WTC11 (cell line): ENCODE data around the gene GJC1. TPM values are rescaled to one million over a fixed set of nuclear protein-coding genes. Genes with fewer than 3 reads are reported as not detected.
"Not testable (repeated sequence)": the region's sequence is repeated elsewhere in the genome, so short reads cannot be mapped to it uniquely, and the experiment has no call there.

ENCODE experiments used
- ATAC-seq: fragments of 200-7000 bp; cut with Tn5 transposase; 2 replicates; pipeline ENCODE4 v1.10.0; 2021; ENCODE audit warnings: mild to moderate bottlenecking, moderate library complexity
- CTCF ChIA-PET: fragments of 300-600 bp; sonication (Branson Sonifier 250); formaldehyde crosslinking; loops from one replicate; lab custom pipeline; 2021; ENCODE audit warnings: antibody characterized with exemption; lab: Charles Lee
- POLR2A ChIA-PET: fragments of 350-600 bp; sonication (Branson Sonifier 250); formaldehyde crosslinking; loops from one replicate; lab custom pipeline; 2021; ENCODE audit warnings: antibody characterized with exemption; lab: Charles Lee
- DNase-seq: peaks from one replicate; pipeline ENCODE4 v3.0.0; 2021; ENCODE audit warnings: low spot score
- H3K27ac Mint-ChIP-seq: 2 replicates; pipeline ENCODE4 v1.8.0; 2021; ENCODE audit warnings: mixed read lengths
- H3K27me3 Mint-ChIP-seq: 2 replicates; pipeline ENCODE4 v1.8.0; 2021; ENCODE audit warnings: low read depth, mild to moderate bottlenecking, moderate library complexity, mixed read lengths
- H3K36me3 Mint-ChIP-seq: 2 replicates; pipeline ENCODE4 v1.8.0; 2021; ENCODE audit warnings: mixed read lengths
- H3K4me1 Mint-ChIP-seq: 2 replicates; pipeline ENCODE4 v1.8.0; 2022; ENCODE audit warnings: mixed read lengths
- H3K4me3 Mint-ChIP-seq: 2 replicates; pipeline ENCODE4 v1.8.0; 2021; ENCODE audit warnings: mild to moderate bottlenecking, moderate library complexity, mixed read lengths
- H3K9me3 Mint-ChIP-seq: 2 replicates; pipeline ENCODE4 v1.8.0; 2021; ENCODE audit warnings: mixed read lengths
- CREB1 ChIP-seq: sonication (generic); formaldehyde crosslinking; IDR thresholded peaks from 2 replicates; pipeline ENCODE4 v1.8.0; 2023; ENCODE audit warnings: mild to moderate bottlenecking, missing genetic modification reagents
- FOXP1 ChIP-seq: sonication (generic); formaldehyde crosslinking; IDR thresholded peaks from 2 replicates; pipeline ENCODE4 v1.8.0; 2022; ENCODE audit warnings: missing genetic modification reagents, mild to moderate bottlenecking, moderate library complexity, borderline replicate concordance
- GABPB1 ChIP-seq: sonication (generic); formaldehyde crosslinking; IDR thresholded peaks from 2 replicates; pipeline ENCODE4 v1.8.1; 2023; ENCODE audit warnings: mild to moderate bottlenecking, missing genetic modification reagents
- IRF2 ChIP-seq: sonication (generic); formaldehyde crosslinking; IDR thresholded peaks from 2 replicates; pipeline ENCODE4 v1.8.0; 2022; ENCODE audit warnings: low read depth, missing genetic modification reagents, borderline replicate concordance
- NR3C1 ChIP-seq: sonication (generic); formaldehyde crosslinking; conservative IDR thresholded peaks from 2 replicates; pipeline ENCODE4 v1.8.1; 2023; ENCODE audit warnings: low read depth, mild to moderate bottlenecking, missing genetic modification reagents
- PRRX2 ChIP-seq: fragments of 250-450 bp; sonication (Bioruptor Pico); IDR thresholded peaks from 2 replicates; pipeline ENCODE4 v1.8.0; 2021; ENCODE audit warnings: mild to moderate bottlenecking
- TCF7 ChIP-seq: sonication (generic); formaldehyde crosslinking; IDR thresholded peaks from 2 replicates; pipeline ENCODE4 v1.8.0; 2022; ENCODE audit warnings: mild to moderate bottlenecking, low read depth, missing genetic modification reagents, moderate library complexity
- ZNF416 ChIP-seq: fragments of 250-450 bp; sonication (Bioruptor Pico); IDR thresholded peaks from 2 replicates; pipeline ENCODE4 v1.9.0; 2021; ENCODE audit warnings: mild to moderate bottlenecking, inconsistent platforms
- ZNF423 ChIP-seq: fragments of 250-450 bp; sonication (Bioruptor Pico); IDR thresholded peaks from 2 replicates; pipeline ENCODE4 v2.1.2; 2022; ENCODE audit warnings: mild to moderate bottlenecking, moderate library complexity
- ZNF671 ChIP-seq: fragments of 250-450 bp; sonication (Bioruptor Pico); IDR thresholded peaks from 2 replicates; pipeline ENCODE4 v1.8.0; 2021; ENCODE audit warnings: mild to moderate bottlenecking
- ZSCAN18 ChIP-seq: fragments of 250-450 bp; sonication (Bioruptor Pico); IDR thresholded peaks from 2 replicates; pipeline ENCODE4 v2.1.2; 2022; ENCODE audit warnings: mild to moderate bottlenecking, moderate library complexity
- total RNA-seq: library from RNA; stranded (reverse); gene quantifications from 3 replicates; pipeline ENCODE4 v1.2.3, GENCODE V29; 2021
- TF ChIP-seq, protein P1 (sequence below): fragments of 250-450 bp; sonication (Bioruptor Pico); IDR thresholded peaks from 2 replicates; pipeline ENCODE4 v1.9.0; 2021; ENCODE audit warnings: mild to moderate bottlenecking
- TF ChIP-seq, protein P2 (sequence below): sonication (generic); formaldehyde crosslinking; IDR thresholded peaks from 2 replicates; pipeline ENCODE4 v1.8.1; 2022; ENCODE audit warnings: low read depth, missing genetic modification reagents, borderline replicate concordance
- TF ChIP-seq, protein P3 (sequence below): sonication (generic); formaldehyde crosslinking; conservative IDR thresholded peaks from 2 replicates; pipeline ENCODE4 v1.8.1; 2023; ENCODE audit warnings: mild to moderate bottlenecking, low read depth, missing genetic modification reagents, moderate library complexity

Gene GJC1
- total RNA-seq, 1 experiment from 2014 or later: 104 TPM

GRCh38 chr17:44818508-44818907, 11.6 kb downstream of the GJC1 start:
- H3K4me3 Mint-ChIP-seq, H3K4me1 Mint-ChIP-seq, ATAC-seq, POLR2A ChIA-PET, H3K27ac Mint-ChIP-seq, H3K27me3 Mint-ChIP-seq, DNase-seq, H3K9me3 Mint-ChIP-seq: not testable (repeated sequence)
- CTCF ChIA-PET: interaction anchor here (1.0 to 1.2 kb wide), 2 partner anchors 39 to 43 kb away, joined by 3 to 4 read pairs; no protein-coding TSS in a partner anchor
- H3K36me3 Mint-ChIP-seq: peaks cover 12% of the 10 kb centered on the region

- H3K9me3 Mint-ChIP-seq: no peaks in the 10 kb centered on the region
- peaks cover 3% of the 10 kb centered on the region; the same call in 1 of the 2 replicates for H3K36me3 Mint-ChIP-seq
- POLR2A ChIA-PET: no interaction called here
- no peak for ATAC-seq
- peaks cover 7% of the 10 kb centered on the region; the same call in 1 of the 2 replicates for H3K4me1 Mint-ChIP-seq
- H3K4me3 Mint-ChIP-seq: no peak overlapping the region
- H3K27ac Mint-ChIP-seq: no peak overlapping the region; the same call in 1 of the 2 replicates
- CTCF ChIA-PET: no interaction called here
- DNase-seq: no peak
- TF ChIP-seq FOXP1 (CRISPR knock-in tag) (no peak), TCF7 (CRISPR knock-in tag) (no peak), CREB1 (no peak), ZNF671 (no peak), PRRX2 (no peak), NR3C1 (CRISPR knock-in tag) (no peak), IRF2 (CRISPR knock-in tag) (no peak), GABPB1 (CRISPR knock-in tag) (no peak), ZSCAN18 (CRISPR knock-in tag) (no peak), ZNF423 (no peak), ZNF416 (CRISPR knock-in tag) (no peak)
- TF ChIP-seq, protein P1, sequence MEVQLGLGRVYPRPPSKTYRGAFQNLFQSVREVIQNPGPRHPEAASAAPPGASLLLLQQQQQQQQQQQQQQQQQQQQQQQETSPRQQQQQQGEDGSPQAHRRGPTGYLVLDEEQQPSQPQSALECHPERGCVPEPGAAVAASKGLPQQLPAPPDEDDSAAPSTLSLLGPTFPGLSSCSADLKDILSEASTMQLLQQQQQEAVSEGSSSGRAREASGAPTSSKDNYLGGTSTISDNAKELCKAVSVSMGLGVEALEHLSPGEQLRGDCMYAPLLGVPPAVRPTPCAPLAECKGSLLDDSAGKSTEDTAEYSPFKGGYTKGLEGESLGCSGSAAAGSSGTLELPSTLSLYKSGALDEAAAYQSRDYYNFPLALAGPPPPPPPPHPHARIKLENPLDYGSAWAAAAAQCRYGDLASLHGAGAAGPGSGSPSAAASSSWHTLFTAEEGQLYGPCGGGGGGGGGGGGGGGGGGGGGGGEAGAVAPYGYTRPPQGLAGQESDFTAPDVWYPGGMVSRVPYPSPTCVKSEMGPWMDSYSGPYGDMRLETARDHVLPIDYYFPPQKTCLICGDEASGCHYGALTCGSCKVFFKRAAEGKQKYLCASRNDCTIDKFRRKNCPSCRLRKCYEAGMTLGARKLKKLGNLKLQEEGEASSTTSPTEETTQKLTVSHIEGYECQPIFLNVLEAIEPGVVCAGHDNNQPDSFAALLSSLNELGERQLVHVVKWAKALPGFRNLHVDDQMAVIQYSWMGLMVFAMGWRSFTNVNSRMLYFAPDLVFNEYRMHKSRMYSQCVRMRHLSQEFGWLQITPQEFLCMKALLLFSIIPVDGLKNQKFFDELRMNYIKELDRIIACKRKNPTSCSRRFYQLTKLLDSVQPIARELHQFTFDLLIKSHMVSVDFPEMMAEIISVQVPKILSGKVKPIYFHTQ (CRISPR knock-in tag): no peak
- TF ChIP-seq, protein P2, sequence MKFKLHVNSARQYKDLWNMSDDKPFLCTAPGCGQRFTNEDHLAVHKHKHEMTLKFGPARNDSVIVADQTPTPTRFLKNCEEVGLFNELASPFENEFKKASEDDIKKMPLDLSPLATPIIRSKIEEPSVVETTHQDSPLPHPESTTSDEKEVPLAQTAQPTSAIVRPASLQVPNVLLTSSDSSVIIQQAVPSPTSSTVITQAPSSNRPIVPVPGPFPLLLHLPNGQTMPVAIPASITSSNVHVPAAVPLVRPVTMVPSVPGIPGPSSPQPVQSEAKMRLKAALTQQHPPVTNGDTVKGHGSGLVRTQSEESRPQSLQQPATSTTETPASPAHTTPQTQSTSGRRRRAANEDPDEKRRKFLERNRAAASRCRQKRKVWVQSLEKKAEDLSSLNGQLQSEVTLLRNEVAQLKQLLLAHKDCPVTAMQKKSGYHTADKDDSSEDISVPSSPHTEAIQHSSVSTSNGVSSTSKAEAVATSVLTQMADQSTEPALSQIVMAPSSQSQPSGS: no peak
- TF ChIP-seq, protein P3, sequence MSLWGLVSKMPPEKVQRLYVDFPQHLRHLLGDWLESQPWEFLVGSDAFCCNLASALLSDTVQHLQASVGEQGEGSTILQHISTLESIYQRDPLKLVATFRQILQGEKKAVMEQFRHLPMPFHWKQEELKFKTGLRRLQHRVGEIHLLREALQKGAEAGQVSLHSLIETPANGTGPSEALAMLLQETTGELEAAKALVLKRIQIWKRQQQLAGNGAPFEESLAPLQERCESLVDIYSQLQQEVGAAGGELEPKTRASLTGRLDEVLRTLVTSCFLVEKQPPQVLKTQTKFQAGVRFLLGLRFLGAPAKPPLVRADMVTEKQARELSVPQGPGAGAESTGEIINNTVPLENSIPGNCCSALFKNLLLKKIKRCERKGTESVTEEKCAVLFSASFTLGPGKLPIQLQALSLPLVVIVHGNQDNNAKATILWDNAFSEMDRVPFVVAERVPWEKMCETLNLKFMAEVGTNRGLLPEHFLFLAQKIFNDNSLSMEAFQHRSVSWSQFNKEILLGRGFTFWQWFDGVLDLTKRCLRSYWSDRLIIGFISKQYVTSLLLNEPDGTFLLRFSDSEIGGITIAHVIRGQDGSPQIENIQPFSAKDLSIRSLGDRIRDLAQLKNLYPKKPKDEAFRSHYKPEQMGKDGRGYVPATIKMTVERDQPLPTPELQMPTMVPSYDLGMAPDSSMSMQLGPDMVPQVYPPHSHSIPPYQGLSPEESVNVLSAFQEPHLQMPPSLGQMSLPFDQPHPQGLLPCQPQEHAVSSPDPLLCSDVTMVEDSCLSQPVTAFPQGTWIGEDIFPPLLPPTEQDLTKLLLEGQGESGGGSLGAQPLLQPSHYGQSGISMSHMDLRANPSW (CRISPR knock-in tag): no peak
- no peaks in the 10 kb centered on the region for H3K27me3 Mint-ChIP-seq
Measured at GRCh38 chr17:44812263-44812662, 17.8 kb downstream of the GJC1 start.

DNA sequence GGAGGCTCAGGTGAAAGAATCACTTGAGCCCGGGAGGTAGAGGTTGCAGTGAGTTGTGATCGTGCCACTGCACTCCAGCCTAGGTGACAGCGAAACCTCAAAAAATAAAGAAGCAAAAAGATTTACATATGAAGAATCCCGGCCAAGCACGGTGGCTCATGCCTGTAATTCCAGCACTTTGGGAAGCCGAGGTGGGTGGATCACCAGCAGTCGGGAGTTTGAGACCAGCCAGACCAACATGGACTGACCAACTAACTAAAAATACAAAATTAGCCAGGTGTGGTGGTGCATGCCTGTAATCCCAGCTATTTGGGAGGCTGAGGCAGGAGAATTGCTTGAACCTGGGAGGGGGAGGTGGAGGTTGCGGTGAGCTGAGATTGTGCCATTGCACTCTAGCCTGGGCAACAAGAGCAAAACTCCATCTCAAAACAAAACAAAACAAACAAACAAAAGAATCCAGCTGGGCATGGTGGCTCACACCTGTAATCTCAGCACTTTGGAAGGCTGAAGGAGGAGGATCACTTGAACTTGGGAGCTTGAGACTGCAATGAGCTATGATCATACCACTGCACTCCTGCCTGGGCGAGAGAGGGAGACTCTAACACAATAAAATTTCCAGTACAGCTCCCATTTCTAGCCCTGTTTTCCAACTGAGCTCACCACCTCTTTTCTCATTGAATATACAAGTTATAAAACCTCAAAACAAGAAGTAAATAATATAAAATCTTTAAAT, 21.3 kb downstream of the GJC1 start:
- not testable (repeated sequence) for H3K4me1 Mint-ChIP-seq, ATAC-seq, H3K4me3 Mint-ChIP-seq, DNase-seq, H3K27me3 Mint-ChIP-seq, H3K9me3 Mint-ChIP-seq
- peak overlapping the region; percentile 79 for H3K27ac Mint-ChIP-seq
- ChIA-PET POLR2A (interaction anchor here (1.2 kb wide), 1 partner anchor 264 kb away, joined by 3 read pairs; no protein-coding TSS in a partner anchor), CTCF (interaction anchor here (0.8 to 0.9 kb wide), 2 partner anchors 29 to 33 kb away, joined by 3 to 4 read pairs; no protein-coding TSS in a partner anchor)
- H3K36me3 Mint-ChIP-seq: peaks cover 31% of the 10 kb centered on the region
